HUES64 (cell line): ENCODE results near the gene NEU3. TPM values are rescaled to one million over a fixed set of nuclear protein-coding genes. Genes with fewer than 3 reads are reported as not detected.

Experiments used
- H3K27ac ChIP-seq: 2 replicates; pipeline ENCODE4 v1.7.0; 2013; ENCODE audit warnings: low read depth, low read length, inconsistent platforms
- H3K27me3 ChIP-seq: 2 replicates; pipeline ENCODE4 v1.6.1; 2013; ENCODE audit warnings: mild to moderate bottlenecking, low read length; ENCODE audit not compliant: insufficient read depth
- H3K36me3 ChIP-seq: 2 replicates; pipeline ENCODE4 v1.6.1; 2013; ENCODE audit warnings: mild to moderate bottlenecking, low read length; ENCODE audit not compliant: insufficient read depth
- H3K4me1 ChIP-seq: 2 replicates; pipeline ENCODE4 v1.6.1; 2013; ENCODE audit warnings: mild to moderate bottlenecking, low read length, moderate library complexity; ENCODE audit not compliant: insufficient read depth
- H3K4me3 ChIP-seq: 2 replicates; pipeline ENCODE4 v1.5.1; 2013; ENCODE audit warnings: mild to moderate bottlenecking, low read length, moderate library complexity
- H3K9ac ChIP-seq: 2 replicates; pipeline ENCODE4 v1.6.1; 2013; ENCODE audit warnings: mild to moderate bottlenecking, low read depth, low read length
- H3K9me3 ChIP-seq: 2 replicates; pipeline ENCODE4 v1.6.1; 2013; ENCODE audit warnings: low read depth, low read length; ENCODE audit not compliant: insufficient read depth
- WGBS: fragments of 150-250, 120-280 bp; methylation state at CpG from one replicate; pipeline ENCODE4 v1.1.7; 2013; ENCODE audit warnings: missing lambda C conversion rate; 5-methylcytosine and 5-hydroxymethylcytosine counted together
- polyA plus RNA-seq, 2 experiments: library from polyadenylated mRNA; stranded (reverse); fragments of 50-300 nt; gene quantifications; one replicate each; pipeline ENCODE4 v1.2.3, GENCODE V29; 2013

The NEU3 gene, protein sequence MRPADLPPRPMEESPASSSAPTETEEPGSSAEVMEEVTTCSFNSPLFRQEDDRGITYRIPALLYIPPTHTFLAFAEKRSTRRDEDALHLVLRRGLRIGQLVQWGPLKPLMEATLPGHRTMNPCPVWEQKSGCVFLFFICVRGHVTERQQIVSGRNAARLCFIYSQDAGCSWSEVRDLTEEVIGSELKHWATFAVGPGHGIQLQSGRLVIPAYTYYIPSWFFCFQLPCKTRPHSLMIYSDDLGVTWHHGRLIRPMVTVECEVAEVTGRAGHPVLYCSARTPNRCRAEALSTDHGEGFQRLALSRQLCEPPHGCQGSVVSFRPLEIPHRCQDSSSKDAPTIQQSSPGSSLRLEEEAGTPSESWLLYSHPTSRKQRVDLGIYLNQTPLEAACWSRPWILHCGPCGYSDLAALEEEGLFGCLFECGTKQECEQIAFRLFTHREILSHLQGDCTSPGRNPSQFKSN
- 7.1 TPM for polyA plus RNA-seq (2013, experiment 1 of 2)
- 7.5 TPM for polyA plus RNA-seq (2013, experiment 2 of 2)

DNA sequence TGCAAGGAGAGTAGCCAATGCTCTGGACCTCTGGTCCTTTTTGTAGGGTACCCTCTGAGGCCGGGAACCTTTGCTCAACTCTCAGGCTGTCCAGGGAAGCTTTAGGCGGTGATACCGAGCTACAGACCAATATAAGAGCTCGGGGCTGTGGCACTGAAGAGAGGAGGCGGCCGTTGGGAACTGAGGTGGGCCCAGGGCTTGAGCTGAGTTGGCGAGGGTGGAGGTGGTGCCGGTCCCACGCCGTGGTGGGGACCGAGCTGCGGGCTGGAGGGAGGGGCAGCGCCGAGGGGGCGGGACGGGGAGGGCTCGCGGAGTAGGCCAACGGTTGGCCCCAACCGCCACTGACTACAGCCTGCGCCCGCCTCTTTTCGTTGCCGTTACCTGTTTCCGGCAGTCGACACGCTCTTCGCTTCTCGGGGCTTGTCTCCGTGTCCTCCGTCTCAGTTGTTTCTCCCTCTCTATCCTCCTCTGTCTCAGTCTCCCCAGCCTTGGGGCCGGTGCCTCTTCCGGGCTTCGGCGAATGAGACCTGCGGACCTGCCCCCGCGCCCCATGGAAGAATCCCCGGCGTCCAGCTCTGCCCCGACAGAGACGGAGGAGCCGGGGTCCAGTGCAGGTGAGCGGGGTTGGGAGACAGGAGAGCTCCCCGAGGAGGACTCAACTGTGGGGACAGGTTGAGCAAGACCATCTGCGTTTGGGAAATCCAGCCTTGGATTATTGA is at the start of gene NEU3:
TSS of gene NEU3 (plus strand) at position 393 of the 719 bp plus-strand sequence. CDS start at position 521, 128 bp downstream.
- Histone ChIP-seq H3K9ac (peak within 1 kb of the TSS; percentile 79), H3K4me1 (no peaks in the 10 kb centered on the region), H3K27ac (peak within 1 kb of the TSS; percentile 79; the same call in 1 of the 2 replicates), H3K9me3 (no peaks in the 10 kb centered on the region), H3K36me3 (peaks cover 3% of the 10 kb centered on the region; the same call in 1 of the 2 replicates), H3K4me3 (peak within 1 kb of the TSS; percentile 76), H3K27me3 (no peaks in the 10 kb centered on the region)
- WGBS = under 1% methylated on average over 46 of the region's 46 CpGs

DNA sequence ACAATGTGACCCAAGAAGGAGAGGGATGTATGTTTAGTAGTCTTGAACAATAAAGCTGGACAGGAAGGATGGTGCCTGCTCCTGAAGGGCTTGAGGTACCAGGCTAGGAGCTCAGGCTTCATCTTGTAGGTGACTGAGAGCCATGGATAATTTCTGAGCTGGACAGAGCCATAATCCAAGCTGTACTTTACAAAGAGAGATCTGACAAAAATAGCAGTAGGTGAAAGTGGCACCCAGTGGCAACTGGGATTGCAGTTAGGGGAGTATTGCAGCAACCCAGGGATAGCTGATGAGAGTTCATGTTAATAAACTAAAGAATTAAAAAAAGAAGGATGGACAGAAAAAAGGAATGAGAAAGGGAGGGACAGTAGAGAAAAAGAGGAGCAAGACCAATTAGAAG is 47.2 kb upstream of the NEU3 start:
- no peak overlapping the region for H3K27ac ChIP-seq

DNA sequence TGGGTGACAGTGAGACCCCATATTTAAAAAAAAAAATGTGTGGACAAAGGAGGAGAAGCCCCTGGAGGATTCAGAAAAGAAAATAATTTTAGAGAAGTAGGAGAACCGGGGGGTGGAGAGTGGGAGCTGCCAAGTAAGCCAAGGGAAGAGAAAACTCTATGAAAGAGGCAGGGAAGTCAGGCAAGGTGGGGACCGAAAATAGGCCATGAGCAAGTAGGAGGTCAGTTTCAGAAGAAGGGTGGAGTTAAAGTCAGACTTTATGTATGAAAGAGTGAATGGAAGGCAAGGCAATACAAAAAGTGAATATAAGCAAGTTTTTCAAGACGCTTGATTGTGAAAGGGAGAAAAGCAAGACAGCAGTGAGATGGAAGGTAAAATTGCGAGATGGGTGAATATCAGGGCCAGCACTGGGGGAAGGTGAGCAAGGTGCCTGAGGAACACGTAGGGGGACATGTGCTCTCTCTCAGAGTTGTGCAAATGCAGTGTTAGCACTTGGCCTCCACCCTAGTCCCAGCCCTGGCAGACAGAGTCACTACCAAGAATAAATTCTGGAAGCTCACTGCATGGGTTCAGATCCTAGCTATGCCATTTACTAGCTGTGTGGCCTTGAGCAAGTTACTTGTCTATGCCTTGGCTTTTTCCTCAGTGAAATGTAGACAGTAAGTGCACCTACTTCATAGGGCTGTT is 46.5 kb upstream of the NEU3 start:
- Histone ChIP-seq H3K27me3 (no peaks in the 10 kb centered on the region), H3K9ac (no peak overlapping the region), H3K4me3 (no peak overlapping the region), H3K36me3 (peaks cover 23% of the 10 kb centered on the region), H3K9me3 (no peaks in the 10 kb centered on the region), H3K27ac (no peak overlapping the region), H3K4me1 (no peaks in the 10 kb centered on the region)
- 87% methylated on average over 5 of the region's 5 CpGs for WGBS

More for the DNA sequence above, 47.2 kb upstream of the NEU3 start:
- Histone ChIP-seq H3K4me3 (no peak overlapping the region), H3K36me3 (peaks cover 28% of the 10 kb centered on the region), H3K27me3 (no peaks in the 10 kb centered on the region), H3K9ac (no peak overlapping the region), H3K9me3 (no peaks in the 10 kb centered on the region), H3K4me1 (no peaks in the 10 kb centered on the region)

DNA sequence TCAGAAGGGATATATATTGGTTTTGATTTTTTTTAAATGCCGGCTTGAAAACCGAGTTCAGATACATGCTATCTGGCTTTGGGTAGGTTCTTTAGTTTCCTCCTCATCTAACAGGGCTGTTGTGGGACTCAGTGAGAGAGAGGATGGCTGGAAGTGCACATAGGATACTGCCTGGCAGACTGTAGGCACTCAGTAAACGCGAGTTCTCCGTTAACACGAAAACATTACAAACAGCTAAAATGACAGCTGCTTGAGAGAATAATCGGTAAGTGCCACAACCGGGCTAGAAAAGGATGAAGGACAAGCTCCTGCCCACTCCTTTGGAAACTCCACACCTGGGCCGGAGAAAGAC is 40.2 kb upstream of the NEU3 start:
- 4% methylated on average over 9 of the region's 9 CpGs for WGBS
- Histone ChIP-seq H3K36me3 (peaks cover 20% of the 10 kb centered on the region; the same call in 1 of the 2 replicates), H3K9me3 (no peaks in the 10 kb centered on the region), H3K27me3 (no peaks in the 10 kb centered on the region), H3K4me1 (no peaks in the 10 kb centered on the region), H3K9ac (peak overlapping the region; percentile 91), H3K4me3 (peak overlapping the region; percentile 86), H3K27ac (no peak overlapping the region)

DNA sequence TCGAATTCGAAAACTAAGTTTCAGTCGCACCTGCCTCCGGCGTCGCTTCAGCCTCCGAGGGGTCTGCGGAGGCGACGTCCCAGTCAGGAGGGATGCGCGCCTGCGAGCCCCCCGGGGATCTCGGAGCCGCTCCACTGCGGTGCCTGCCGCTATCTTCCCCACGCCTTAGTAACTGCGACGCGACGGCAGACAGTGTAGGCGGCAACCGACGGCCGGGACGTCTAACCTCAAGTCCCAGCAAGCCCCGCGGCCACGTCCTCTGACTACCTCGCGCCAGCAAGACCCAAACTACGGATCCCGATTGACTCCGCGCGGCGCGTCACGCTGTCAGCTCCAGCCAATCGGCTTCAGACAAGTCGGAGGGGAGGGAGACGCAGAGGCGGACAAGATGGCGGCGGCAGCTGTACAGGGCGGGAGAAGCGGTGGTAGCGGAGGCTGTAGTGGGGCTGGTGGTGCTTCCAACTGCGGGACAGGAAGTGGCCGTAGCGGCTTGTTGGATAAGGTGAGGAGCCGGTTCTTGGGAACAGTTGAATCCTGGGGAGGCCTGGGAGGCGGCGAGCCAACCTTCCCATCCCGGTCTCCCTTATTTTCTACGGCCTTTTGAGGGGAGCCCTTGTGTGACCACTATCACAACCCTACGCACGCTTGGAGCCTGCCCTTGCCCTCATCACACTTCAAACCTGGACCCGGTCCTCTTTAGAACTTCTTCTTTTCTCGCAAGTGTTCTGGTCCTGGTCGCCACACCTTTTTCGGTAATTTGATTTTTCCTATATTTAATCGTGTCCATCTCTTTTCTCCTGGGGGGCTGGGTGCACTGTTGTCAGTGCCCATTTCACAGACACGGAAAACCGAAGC is 39.6 kb upstream of the NEU3 start, which contains the start of the genes SPCS2 and XRRA1:
TSS of gene SPCS2 (plus strand) at position 369 of the 855 bp plus-strand sequence. CDS start at position 389, 20 bp downstream.
TSS of gene XRRA1 (minus strand) at position 194 of the 855 bp plus-strand sequence. CDS start 8,213 bp downstream, outside the sequence.
- Histone ChIP-seq H3K36me3 (peaks cover 21% of the 10 kb centered on the region; the same call in 1 of the 2 replicates), H3K4me3 (peak within 1 kb of the TSS; percentile 86), H3K27ac (peak within 1 kb of the TSS; percentile 71), H3K9ac (peak within 1 kb of the TSS; percentile 91), H3K27me3 (no peaks in the 10 kb centered on the region), H3K4me1 (no peaks in the 10 kb centered on the region), H3K9me3 (no peaks in the 10 kb centered on the region)
- under 1% methylated on average over 67 of the region's 67 CpGs for WGBS

DNA sequence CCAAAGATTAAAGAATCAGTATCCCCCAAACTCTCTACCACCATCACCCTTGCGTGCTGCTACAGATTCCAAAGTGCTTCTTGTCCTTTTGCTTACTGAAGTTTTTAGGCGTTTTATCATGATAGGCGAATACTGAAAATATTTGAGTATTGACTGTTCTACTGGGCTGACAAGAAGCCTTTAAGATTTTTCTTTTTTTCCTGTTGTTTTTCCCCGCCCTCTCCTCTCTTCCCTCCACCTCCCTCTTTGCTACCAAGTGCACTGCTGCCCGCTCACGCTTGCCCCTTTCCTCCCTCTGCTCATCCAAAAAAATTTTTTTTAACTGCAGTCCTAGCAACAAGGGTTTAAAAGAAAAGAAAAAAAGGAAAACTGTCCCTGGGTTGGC is 39.0 kb upstream of the NEU3 start:
- peak overlapping the region; percentile 91 for H3K9ac ChIP-seq
- peak overlapping the region; percentile 86 for H3K4me3 ChIP-seq
- H3K36me3 ChIP-seq = peaks cover 19% of the 10 kb centered on the region; the same call in 1 of the 2 replicates
- no peaks in the 10 kb centered on the region for H3K4me1 ChIP-seq
- 3% methylated on average over 6 of the region's 6 CpGs for WGBS
- no peaks in the 10 kb centered on the region for H3K27me3 ChIP-seq
- no peaks in the 10 kb centered on the region for H3K9me3 ChIP-seq
- peak overlapping the region; percentile 71 for H3K27ac ChIP-seq

DNA sequence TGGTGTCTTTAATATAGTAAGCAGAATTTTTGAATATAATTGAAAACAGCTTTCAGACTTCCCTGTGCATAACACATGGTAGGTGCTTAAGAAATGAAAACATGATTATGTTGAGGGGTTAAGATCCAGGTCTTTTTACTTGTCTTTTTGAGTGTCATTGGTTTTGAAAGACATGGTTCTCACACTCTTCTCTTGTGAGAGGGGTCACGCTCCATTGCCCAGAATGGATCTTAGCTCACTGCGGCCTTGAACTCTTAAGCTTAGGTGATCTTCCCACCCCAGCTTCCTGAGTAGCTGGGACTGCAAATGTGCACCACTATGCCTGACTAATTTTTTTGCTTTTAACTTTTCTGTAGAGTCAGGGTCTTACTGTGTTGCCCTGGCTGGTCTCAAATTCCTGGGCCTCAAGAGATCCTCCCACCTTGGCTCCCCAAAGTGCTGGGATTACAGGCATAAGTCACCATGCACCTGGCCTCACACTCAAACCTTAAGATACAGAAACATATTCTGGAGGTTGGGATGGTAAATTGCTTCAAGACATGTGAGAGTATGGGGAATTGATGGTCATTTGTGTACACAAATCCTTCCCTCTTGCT is 38.3 kb upstream of the NEU3 start:
- peaks cover 22% of the 10 kb centered on the region; the same call in 1 of the 2 replicates for H3K36me3 ChIP-seq

DNA sequence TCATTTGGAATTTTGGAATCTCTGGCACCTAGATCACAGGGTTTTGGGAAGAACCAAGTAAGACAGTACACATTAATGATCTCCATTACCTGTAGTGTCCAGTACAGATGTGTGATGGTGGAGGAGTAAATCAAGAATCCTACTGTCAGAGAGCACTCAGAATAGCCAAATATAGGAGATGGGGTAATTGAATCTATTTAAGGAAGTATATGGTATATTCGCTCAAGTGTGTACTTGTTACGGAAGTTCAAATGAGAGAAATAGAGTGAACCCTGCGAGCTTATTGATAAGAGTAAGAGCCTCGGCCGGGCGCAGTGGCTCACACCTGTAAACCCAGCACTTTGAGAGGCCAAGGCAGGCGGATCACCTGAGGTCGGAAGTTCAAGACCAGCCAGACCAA is 37.5 kb upstream of the NEU3 start:
- no peaks in the 10 kb centered on the region for H3K4me1 ChIP-seq
- peaks cover 22% of the 10 kb centered on the region; the same call in 1 of the 2 replicates for H3K36me3 ChIP-seq
- no peaks in the 10 kb centered on the region for H3K9me3 ChIP-seq
- H3K27ac ChIP-seq = no peak overlapping the region
- no peak overlapping the region for H3K4me3 ChIP-seq
- 94% methylated on average over 8 of the region's 8 CpGs for WGBS
- no peak overlapping the region for H3K9ac ChIP-seq
- H3K27me3 ChIP-seq = no peaks in the 10 kb centered on the region

More for the DNA sequence above, 38.3 kb upstream of the NEU3 start:
- Histone ChIP-seq H3K4me1 (no peaks in the 10 kb centered on the region), H3K9me3 (no peaks in the 10 kb centered on the region), H3K27me3 (no peaks in the 10 kb centered on the region), H3K4me3 (peak overlapping the region; percentile 86), H3K9ac (peak overlapping the region; percentile 91), H3K27ac (no peak overlapping the region)
- WGBS = 82% methylated on average over 2 of the region's 2 CpGs

DNA sequence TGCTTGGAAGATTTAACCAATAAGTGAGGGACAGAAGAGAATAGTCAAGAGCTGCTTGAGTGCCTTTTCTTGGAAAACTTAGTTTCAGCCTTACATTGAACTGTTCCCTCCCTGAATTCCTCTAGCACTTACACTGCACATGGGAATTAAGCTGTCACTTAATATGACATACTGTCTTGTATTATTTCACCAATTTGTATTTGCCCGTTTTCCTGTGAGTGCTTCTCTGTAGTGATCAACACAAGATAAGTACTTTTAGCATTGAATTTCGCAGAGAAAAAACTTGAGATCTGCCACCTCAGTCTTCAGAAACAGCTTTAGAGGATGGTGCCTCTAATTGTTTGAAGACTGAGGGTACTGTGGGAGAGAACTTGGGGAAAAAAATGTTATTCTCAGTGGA is 36.0 kb upstream of the NEU3 start:
- H3K4me3 ChIP-seq = no peak overlapping the region
- H3K9me3 ChIP-seq = no peaks in the 10 kb centered on the region
- peaks cover 22% of the 10 kb centered on the region; the same call in 1 of the 2 replicates for H3K36me3 ChIP-seq
- WGBS = 100% methylated on average over 2 of the region's 2 CpGs
- no peak overlapping the region for H3K27ac ChIP-seq
- no peaks in the 10 kb centered on the region for H3K4me1 ChIP-seq
- no peaks in the 10 kb centered on the region for H3K27me3 ChIP-seq
- H3K9ac ChIP-seq = no peak overlapping the region

DNA sequence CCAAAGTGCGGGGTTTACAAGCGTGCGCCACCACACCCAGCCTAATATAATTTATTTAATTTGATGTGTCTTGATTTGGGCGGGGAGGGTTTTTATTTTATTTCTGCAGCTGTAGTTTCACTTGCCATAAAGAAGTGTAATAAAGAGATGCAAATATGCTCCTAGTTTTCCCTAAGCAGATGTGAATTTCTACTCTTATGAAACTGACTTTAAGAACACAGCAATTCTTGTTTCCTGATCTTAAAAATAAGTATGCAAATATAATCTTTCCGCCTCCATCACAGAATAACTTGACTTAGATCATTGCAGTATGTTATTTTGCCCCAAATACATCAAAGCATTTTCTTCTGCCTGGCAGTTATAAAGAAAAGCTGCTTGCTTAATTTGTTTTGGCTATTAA is 35.3 kb upstream of the NEU3 start:
- Histone ChIP-seq H3K4me3 (no peak overlapping the region), H3K27me3 (no peaks in the 10 kb centered on the region), H3K9ac (no peak overlapping the region), H3K9me3 (no peaks in the 10 kb centered on the region), H3K4me1 (no peaks in the 10 kb centered on the region), H3K27ac (no peak overlapping the region), H3K36me3 (peaks cover 22% of the 10 kb centered on the region; the same call in 1 of the 2 replicates)
- WGBS = 98% methylated on average over 4 of the region's 5 CpGs
